ENCODE measurements around the gene ITGAL. TPM values are rescaled to one million over a fixed set of nuclear protein-coding genes. Genes with fewer than 3 reads are reported as not detected.

The ITGAL gene
- total and polyA plus RNA-seq, 2 of the 13 experiments (the other 11 are each of a cell fraction or from before 2014, with no cell fraction given) = 0.86 to 1.2 TPM

DNA sequence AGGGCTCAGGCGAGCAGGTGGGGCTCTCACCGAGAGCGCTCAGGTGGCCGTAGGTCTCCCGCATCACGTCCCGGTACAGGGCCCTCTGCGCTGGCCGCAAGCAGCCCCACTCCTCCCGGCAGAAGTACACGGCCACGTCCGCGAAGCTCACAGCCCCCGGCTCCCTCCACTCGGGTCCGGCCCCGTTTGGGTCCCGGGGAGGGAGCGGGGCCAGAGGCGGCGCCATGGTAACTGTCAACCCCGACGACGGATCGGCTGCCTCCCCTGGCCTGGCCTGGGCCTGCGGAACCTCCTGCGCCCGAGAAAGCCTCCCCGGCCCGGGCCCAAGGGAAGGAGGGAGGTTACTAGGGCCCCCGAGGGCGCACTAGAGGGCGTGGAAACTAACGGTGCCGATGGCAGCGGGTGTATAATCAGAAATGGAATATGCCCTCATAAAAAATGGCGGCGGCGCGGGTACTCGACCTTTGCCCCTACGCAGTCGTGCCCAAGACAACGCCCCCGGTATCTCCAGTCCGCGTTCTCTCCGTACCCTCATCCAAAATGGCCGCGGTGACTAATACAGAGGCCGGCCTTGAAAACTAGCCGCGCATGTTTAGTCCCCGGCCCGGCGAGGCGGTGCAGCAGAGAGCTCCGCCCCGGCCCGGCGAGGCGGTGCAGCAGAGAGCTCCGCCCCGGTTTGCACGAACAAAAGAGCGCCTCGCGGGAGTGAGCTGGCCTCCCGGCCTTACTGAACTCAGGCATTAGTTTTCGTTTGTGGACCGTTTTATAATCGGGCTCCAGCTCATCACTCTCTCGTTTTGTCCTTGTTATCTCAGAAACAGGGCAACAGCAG is 85.6 kb downstream of the ITGAL start, which contains the start of gene ZNF764 (continued):
- TF ChIP-seq ZNF589 (CRISPR knock-in tag; conservative IDR thresholded peaks at IDR 0.05) (peak; percentile 92; the same call in 1 of the 2 replicates), ZNF724P (CRISPR knock-in tag; IDR thresholded peaks at IDR 0.05; ENCODE audit: borderline replicate concordance) (no peak), ARNTL (CRISPR knock-in tag; IDR thresholded peaks at IDR 0.05) (peak; percentile 77), SMAD3 (CRISPR knock-in tag; IDR thresholded peaks at IDR 0.05) (peak; percentile 22; the same call in 1 of the 2 replicates), ZNF205 (CRISPR knock-in tag; IDR thresholded peaks at IDR 0.05) (peak; percentile 22; the same call in 1 of the 2 replicates), ZNF670 (CRISPR knock-in tag; IDR thresholded peaks at IDR 0.05; ENCODE audit: borderline replicate concordance) (peak; percentile 87), ZNF780A (CRISPR knock-in tag; IDR thresholded peaks at IDR 0.05) (no peak), AGO2 (optimal IDR thresholded peaks at IDR 0.05; ENCODE audit: low read depth, low read length) (peak; percentile 96), SMARCE1 (IDR thresholded peaks at IDR 0.05; ENCODE audit: borderline replicate concordance) (no peak), PRMT3 (CRISPR knock-in tag; IDR thresholded peaks at IDR 0.05; ENCODE audit: borderline replicate concordance, low read depth) (no peak), ZBTB4 (CRISPR knock-in tag; IDR thresholded peaks at IDR 0.05; ENCODE audit: borderline replicate concordance) (no peak), ZNF7 (CRISPR knock-in tag; IDR thresholded peaks at IDR 0.05) (no peak; the same call in 1 of the 2 replicates), ZNF746 (CRISPR knock-in tag; IDR thresholded peaks at IDR 0.05) (peak; percentile 91), FOXK2 (IDR thresholded peaks at IDR 0.05) (peak; percentile 72; the same call in 1 of the 2 replicates), ZNF3 (CRISPR knock-in tag; IDR thresholded peaks at IDR 0.05) (no peak; the same call in 1 of the 2 replicates), MXI1 (IDR thresholded peaks at IDR 0.05; ENCODE audit: borderline replicate concordance, low read depth, low read length) (peak; percentile 88; the same call in 2 of the 3 replicates), ZNF547 (CRISPR knock-in tag; IDR thresholded peaks at IDR 0.05) (no peak; the same call in none of the 2 replicates), ZNF207 (IDR thresholded peaks at IDR 0.05; ENCODE audit: borderline replicate concordance) (no peak), ZSCAN20 (CRISPR knock-in tag; IDR thresholded peaks at IDR 0.05; ENCODE audit: borderline replicate concordance) (no peak), KLF16 (CRISPR knock-in tag; IDR thresholded peaks at IDR 0.05) (peak in 1 of 2 experiments; percentile 89; a peak in 1 of 4 replicates), FOSL1 (CRISPR knock-in tag; IDR thresholded peaks at IDR 0.05; ENCODE audit: borderline replicate concordance) (peak; percentile 65), MZF1 (CRISPR knock-in tag; IDR thresholded peaks at IDR 0.05; ENCODE audit: borderline replicate concordance) (no peak), ZNF75D (CRISPR knock-in tag; IDR thresholded peaks at IDR 0.05; ENCODE audit: borderline replicate concordance) (no peak)
- TF ChIP-seq, protein P1, sequence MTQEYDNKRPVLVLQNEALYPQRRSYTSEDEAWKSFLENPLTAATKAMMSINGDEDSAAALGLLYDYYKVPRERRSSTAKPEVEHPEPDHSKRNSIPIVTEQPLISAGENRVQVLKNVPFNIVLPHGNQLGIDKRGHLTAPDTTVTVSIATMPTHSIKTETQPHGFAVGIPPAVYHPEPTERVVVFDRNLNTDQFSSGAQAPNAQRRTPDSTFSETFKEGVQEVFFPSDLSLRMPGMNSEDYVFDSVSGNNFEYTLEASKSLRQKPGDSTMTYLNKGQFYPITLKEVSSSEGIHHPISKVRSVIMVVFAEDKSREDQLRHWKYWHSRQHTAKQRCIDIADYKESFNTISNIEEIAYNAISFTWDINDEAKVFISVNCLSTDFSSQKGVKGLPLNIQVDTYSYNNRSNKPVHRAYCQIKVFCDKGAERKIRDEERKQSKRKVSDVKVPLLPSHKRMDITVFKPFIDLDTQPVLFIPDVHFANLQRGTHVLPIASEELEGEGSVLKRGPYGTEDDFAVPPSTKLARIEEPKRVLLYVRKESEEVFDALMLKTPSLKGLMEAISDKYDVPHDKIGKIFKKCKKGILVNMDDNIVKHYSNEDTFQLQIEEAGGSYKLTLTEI (CRISPR knock-in tag; conservative IDR thresholded peaks at IDR 0.05) = no peak
- TF ChIP-seq, protein P2, sequence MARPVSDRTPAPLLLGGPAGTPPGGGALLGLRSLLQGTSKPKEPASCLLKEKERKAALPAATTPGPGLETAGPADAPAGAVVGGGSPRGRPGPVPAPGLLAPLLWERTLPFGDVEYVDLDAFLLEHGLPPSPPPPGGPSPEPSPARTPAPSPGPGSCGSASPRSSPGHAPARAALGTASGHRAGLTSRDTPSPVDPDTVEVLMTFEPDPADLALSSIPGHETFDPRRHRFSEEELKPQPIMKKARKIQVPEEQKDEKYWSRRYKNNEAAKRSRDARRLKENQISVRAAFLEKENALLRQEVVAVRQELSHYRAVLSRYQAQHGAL (CRISPR knock-in tag; IDR thresholded peaks at IDR 0.05; ENCODE audit: not compliant biosample characterization) = peak; percentile 30
